Heart right ventricle (tissue), 16 donors: Measurements from ENCODE around the gene MVB12B. TPM values are rescaled to one million over a fixed set of nuclear protein-coding genes. Genes with fewer than 3 reads are reported as not detected.

Experiments
- ATAC-seq, 8 donors: fragments of 200-7000 bp; cut with Tn5 transposase; one replicate each; pipeline ENCODE4 v1.9.1; 2020; ENCODE audit warnings: mild to moderate bottlenecking in 8 of 8, moderate library complexity in 8 of 8, moderate number of reproducible peaks in 1 of 8
- DNase-seq, 2 donors: peaks; one replicate each; pipeline ENCODE4 v3.0.0-alpha.2; 2020
- H3K27ac ChIP-seq, 10 donors: fragments of 200-600 bp; sonication (generic) in 2 of 10; one replicate each; pipeline versions ENCODE4 v1.5.0 to v1.8.0; 2020 to 2022; ENCODE audit warnings: mild to moderate bottlenecking in 3 of 10
- H3K27me3 ChIP-seq, 7 donors: fragments of 200-600 bp; one replicate each; pipeline ENCODE4 v1.8.0; 2021 to 2022; ENCODE audit warnings: mild to moderate bottlenecking in 2 of 7
- H3K36me3 ChIP-seq, 9 donors: fragments of 200-600 bp; sonication (generic) in 1 of 9; one replicate each; pipeline versions ENCODE4 v1.5.0 to v1.8.0; 2020 to 2022; ENCODE audit warnings: mild to moderate bottlenecking in 2 of 9
- H3K4me1 ChIP-seq, 9 donors: fragments of 200-600 bp; sonication (generic) in 1 of 9; one replicate each; pipeline versions ENCODE4 v1.5.0 to v1.8.0; 2020 to 2022; ENCODE audit warnings: mild to moderate bottlenecking in 4 of 9
- H3K4me3 ChIP-seq, 10 donors: fragments of 200-600 bp; sonication (generic) in 2 of 10; one replicate each; pipeline versions ENCODE4 v1.5.0 to v1.8.0; 2020 to 2022; ENCODE audit warnings: mild to moderate bottlenecking in 7 of 10, moderate library complexity in 2 of 10
- H3K9me3 ChIP-seq, 11 donors: fragments of 200-600 bp in 10 of 11; sonication (generic) in 2 of 11; one replicate each; pipeline versions ENCODE4 v1.5.0 to v1.8.0; 2013 to 2022; ENCODE audit warnings: mild to moderate bottlenecking in 2 of 11, control low read depth in 1 of 11, moderate library complexity in 1 of 11
- WGBS, 2 donors: extraction: QIAGEN DNeasy Blood & Tissue Kit; methylation state at CpG; one replicate each; pipeline ENCODE4 v1.1.7; 2013; ENCODE audit warnings: inconsistent platforms in 1 of 2; 5-methylcytosine and 5-hydroxymethylcytosine counted together
- intact Hi-C, 10 donors: fragments of 100-400 bp; cut with DNase I; formaldehyde crosslinking; loops; one replicate each; pipeline versions ENCODE4 v1.11.1 to v1.14.2; 2022
- polyA plus RNA-seq, 2 donors: library from polyadenylated mRNA; stranded (reverse); fragments of 200-250 nt; gene quantifications; one replicate each; pipeline ENCODE4 v1.2.3, GENCODE V29; 2013
- total RNA-seq, 10 donors: library from RNA; stranded (reverse); fragmentation: NEBNext Ultra II Directional in 3 of 10; extraction: Animal tissue kit (Norgen Biotek cat#: 25700) in 3 of 10; gene quantifications; one replicate each; pipeline versions ENCODE4 v1.2.1 to v1.2.4, GENCODE V29; 2021 to 2023
- TF ChIP-seq, protein P1 (sequence below), 9 donors: fragments of 200-600 bp; sonication (generic) in 2 of 9; IDR thresholded peaks; one replicate each; pipeline versions ENCODE4 v1.5.0 to v1.8.0; 2021 to 2022; ENCODE audit warnings: antibody characterized with exemption in 9 of 9, mild to moderate bottlenecking in 5 of 9, moderate library complexity in 1 of 9
- donor health status: Arrhythmogenic right ventricular cardiomyopathy.
- donor health status: ischemic (EF 13 %, LVEDD 7.1; RV severe dilation, severe dysfunction).
- donor health status: healthy with polysubstance abuse.
- donor health status: DM: no; HTN: yes; CAD: no.
- donor health status: DM: no; HTN: no; CAD: no.
- donor health status: ischemic (EF 25% LVEDD 6.9; RV normal size, moderate dysfunction).
- donor health status: ischemic (EF 25% LVEDD 5.7; RV mildly dilated, moderate dysfunction).
- donor health status: healthy.
- donor health status: DM: yes; HTN: yes; CAD: no.
- donor health status: Ischemic cardiomyopathy.
- donor health status: ischemic (EF 35%, LVEDD 5.7; RV mildly dilated, moderate dysfunction).
- donor health status: nonischemic (EF 11% LVEDD 7.7; RV severe dilation, severe dysfunction).
- donor health status: DM: yes; HTN: yes; CAD: no.
- donor health status: PGD.
- donor health status: ischemic (EF 29% LVEDD 5.4; RV normal size, mild dysfunction).
- donor health status: nonischemic (EF 23%, LVEDD 6.1; RV moderate dilation, normal function).

Gene MVB12B
- total and polyA plus RNA-seq, 12 donors, result 2.8 to 16.5 (median 10.6) TPM

DNA sequence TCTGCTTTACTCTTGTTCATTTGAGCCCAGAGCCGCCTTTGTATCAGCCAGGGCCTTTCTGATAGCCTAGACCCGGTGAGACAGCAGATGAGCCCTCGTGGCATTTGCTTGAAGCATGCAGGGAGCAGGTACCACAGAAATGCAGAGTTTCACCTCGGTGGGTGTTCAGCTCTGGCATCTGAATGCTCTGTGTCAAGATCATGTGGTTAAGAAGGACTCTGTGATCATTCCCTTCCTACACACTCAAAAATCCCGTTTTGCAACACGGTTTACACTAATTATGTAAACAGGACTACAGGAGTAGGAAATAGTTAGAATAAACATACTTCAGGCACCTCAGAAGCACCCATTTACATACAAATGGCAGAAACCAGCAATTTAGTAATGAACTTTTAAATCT is 67.2 kb downstream of the MVB12B start:
- Histone ChIP-seq H3K36me3 (peaks cover 0 to 60% (median 4%) of the 10 kb centered on the region in 9 donors), H3K27me3 (no peaks in the 10 kb centered on the region), H3K4me3 (no peak overlapping the region), H3K27ac (peak overlapping the region in 2 of 10 donors; percentile 60 to 63), H3K9me3 (no peaks in the 10 kb centered on the region), H3K4me1 (peaks cover 0 to 64% (median 25%) of the 10 kb centered on the region in 9 donors)
- DNase-seq (no peak), ATAC-seq (no peak)
- intact Hi-C loops, result loop anchor here in 3 of 10 donors (10.0 kb wide), 3 partner anchors 91 to 1639 kb away; no protein-coding TSS in a partner anchor
- TF ChIP-seq, protein P1, sequence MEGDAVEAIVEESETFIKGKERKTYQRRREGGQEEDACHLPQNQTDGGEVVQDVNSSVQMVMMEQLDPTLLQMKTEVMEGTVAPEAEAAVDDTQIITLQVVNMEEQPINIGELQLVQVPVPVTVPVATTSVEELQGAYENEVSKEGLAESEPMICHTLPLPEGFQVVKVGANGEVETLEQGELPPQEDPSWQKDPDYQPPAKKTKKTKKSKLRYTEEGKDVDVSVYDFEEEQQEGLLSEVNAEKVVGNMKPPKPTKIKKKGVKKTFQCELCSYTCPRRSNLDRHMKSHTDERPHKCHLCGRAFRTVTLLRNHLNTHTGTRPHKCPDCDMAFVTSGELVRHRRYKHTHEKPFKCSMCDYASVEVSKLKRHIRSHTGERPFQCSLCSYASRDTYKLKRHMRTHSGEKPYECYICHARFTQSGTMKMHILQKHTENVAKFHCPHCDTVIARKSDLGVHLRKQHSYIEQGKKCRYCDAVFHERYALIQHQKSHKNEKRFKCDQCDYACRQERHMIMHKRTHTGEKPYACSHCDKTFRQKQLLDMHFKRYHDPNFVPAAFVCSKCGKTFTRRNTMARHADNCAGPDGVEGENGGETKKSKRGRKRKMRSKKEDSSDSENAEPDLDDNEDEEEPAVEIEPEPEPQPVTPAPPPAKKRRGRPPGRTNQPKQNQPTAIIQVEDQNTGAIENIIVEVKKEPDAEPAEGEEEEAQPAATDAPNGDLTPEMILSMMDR (IDR thresholded peaks at IDR 0.05), result no peak
- WGBS, 2 donors, result 87 to 91% methylated on average over 6 of the region's 6 CpGs

DNA sequence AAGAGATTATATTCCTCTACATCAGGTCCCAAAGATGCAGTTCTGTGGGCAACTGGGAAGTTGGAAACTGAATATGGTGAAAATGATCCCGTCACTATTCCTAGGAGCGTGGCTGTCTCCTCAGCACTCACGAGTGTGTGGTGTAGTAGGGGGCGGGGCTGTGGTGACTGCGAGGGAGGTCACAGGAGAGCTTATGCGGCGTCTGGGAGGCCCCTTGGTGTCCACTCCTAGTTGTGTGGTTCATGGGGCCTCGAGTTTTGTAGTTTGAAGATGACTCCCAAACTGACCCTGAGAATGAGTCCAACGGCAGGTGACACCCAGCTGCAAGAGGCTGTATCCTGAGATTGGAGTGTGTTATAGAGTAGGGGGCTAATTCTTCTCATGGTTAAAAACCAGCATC is 68.2 kb downstream of the MVB12B start:
- intact Hi-C loops, result loop anchor here in 9 of 10 donors (5.0 to 10.0 kb wide), 7 partner anchors 78 to 1640 kb away; no protein-coding TSS in a partner anchor
- Histone ChIP-seq H3K27ac (no peak overlapping the region), H3K27me3 (no peaks in the 10 kb centered on the region)

DNA sequence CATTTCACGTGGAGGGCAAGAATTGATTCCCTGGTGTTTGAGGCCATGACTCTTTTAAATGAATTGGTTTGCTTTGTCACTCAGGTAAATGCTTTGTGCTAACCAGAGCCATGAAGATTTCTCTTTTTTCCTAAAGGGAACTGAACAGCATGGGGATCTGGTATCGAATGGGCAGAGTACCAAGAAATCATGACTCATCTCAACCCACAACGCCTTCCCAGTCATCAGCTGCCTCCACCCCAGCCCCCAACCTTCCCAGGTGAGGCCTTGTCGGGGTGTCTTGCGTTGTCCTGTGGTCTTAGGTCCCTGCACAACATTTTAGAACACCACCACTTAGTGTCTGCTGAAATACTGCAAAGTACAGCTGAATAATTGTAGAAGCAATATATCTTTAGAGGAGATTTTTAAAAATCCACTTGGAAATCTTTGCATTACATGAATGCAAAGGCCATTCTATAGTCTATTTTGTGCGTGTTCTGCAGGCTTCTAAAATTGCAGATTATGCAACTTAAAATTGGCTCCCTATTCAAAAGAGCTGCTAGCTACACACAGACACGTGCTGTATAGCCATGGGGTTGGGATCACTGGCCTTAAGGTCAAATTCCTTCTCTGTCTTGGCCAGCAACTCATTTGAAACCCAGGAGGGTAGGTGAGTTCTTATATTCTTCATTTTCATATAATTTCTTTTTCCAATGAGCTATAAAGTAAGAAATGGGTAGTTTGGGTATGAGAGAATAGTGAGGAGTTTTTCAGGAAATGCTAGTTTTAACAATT is 69.0 kb downstream of the MVB12B start:
- Histone ChIP-seq H3K27ac (no peak overlapping the region), H3K27me3 (no peaks in the 10 kb centered on the region), H3K36me3 (peaks cover 0 to 56% (median 4%) of the 10 kb centered on the region in 9 donors), H3K9me3 (no peaks in the 10 kb centered on the region), H3K4me1 (peaks cover 0 to 49% (median 25%) of the 10 kb centered on the region in 9 donors), H3K4me3 (no peak overlapping the region)
- ATAC-seq, result no peak
- intact Hi-C loops, result loop anchor here in 9 of 10 donors (5.0 to 10.0 kb wide), 7 partner anchors 78 to 1641 kb away; no protein-coding TSS in a partner anchor
- no peak for DNase-seq
- 57 to 80% methylated on average over 7 of the region's 7 CpGs for WGBS, 2 donors
- TF ChIP-seq, protein P1 (IDR thresholded peaks at IDR 0.05), result no peak

More for the DNA sequence above, 68.2 kb downstream of the MVB12B start:
- no peak for DNase-seq
- H3K4me3 ChIP-seq, result no peak overlapping the region
- TF ChIP-seq, protein P1 (IDR thresholded peaks at IDR 0.05), result no peak
- WGBS, 2 donors, result 89 to 93% methylated on average over 9 of the region's 9 CpGs
- peaks cover 0 to 55% (median 25%) of the 10 kb centered on the region in 9 donors for H3K4me1 ChIP-seq
- peaks cover 0 to 60% (median 4%) of the 10 kb centered on the region in 9 donors for H3K36me3 ChIP-seq
- no peak for ATAC-seq
- no peaks in the 10 kb centered on the region for H3K9me3 ChIP-seq

DNA sequence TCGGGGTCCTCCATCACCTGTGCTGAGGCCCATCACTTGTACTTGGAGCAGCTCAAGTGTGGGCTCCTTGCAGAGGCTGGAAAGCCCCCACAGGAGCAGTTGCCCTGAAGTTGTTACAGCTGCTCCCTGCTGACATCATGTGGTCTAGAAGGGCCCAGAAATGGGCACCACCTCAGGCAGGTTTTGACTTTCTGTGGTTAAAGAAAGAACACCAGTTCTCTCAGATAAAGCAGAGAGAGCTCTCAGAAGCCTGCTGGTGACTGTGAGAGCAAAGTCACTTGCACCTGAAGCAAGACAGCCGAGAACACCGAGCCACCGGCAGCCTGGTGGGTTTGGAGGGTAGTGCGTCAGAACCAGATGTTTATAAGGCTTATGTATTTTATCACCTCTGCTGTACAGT is 70.4 kb downstream of the MVB12B start:
- H3K4me1 ChIP-seq, result peaks cover 0 to 41% (median 18%) of the 10 kb centered on the region in 9 donors
- ATAC-seq, result no peak

More for the DNA sequence above, 70.4 kb downstream of the MVB12B start:
- 98% methylated on average over 5 of the region's 5 CpGs for WGBS, 2 donors
- Histone ChIP-seq H3K36me3 (peaks cover 0 to 61% (median 4%) of the 10 kb centered on the region in 9 donors), H3K4me3 (no peak overlapping the region), H3K9me3 (no peaks in the 10 kb centered on the region), H3K27me3 (no peaks in the 10 kb centered on the region), H3K27ac (no peak overlapping the region)
- TF ChIP-seq, protein P1 (IDR thresholded peaks at IDR 0.05), result peak in 1 of 9 donors; percentile 16
- intact Hi-C loops, result loop anchor here in 9 of 10 donors (5.0 to 10.0 kb wide), 7 partner anchors 80 to 1642 kb away; no protein-coding TSS in a partner anchor
- no peak for DNase-seq
